Heart left ventricle (tissue), 16 donors: ENCODE results near the gene NSUN2. TPM values are rescaled to one million over a fixed set of nuclear protein-coding genes. Genes with fewer than 3 reads are reported as not detected.
"Not testable (repeated sequence)": the region's sequence is repeated elsewhere in the genome, so short reads cannot be mapped to it uniquely, and the experiment has no call there.

ENCODE experiments used
- ATAC-seq, 4 donors: fragments of 200-7000 bp; cut with Tn5 transposase; one replicate each; pipeline ENCODE4 v1.9.1; 2020 to 2022; ENCODE audit warnings: moderate library complexity in 4 of 4, mild to moderate bottlenecking in 3 of 4, moderate number of reproducible peaks in 1 of 4
- DNase-seq, 5 donors: peaks; one replicate each; pipeline ENCODE4 v3.0.0-alpha.2; 2020
- H3K27ac ChIP-seq, 12 donors: fragments of 200-600 bp; sonication (generic) in 4 of 12; one replicate each; pipeline versions ENCODE4 v1.5.0 to v1.8.0; 2016 to 2022; ENCODE audit warnings: mild to moderate bottlenecking in 2 of 12
- H3K27me3 ChIP-seq, 9 donors: fragments of 200-600 bp; sonication (generic) in 2 of 9; one replicate each; pipeline versions ENCODE4 v1.5.1 to v1.8.0; 2016 to 2022; ENCODE audit warnings: mild to moderate bottlenecking in 3 of 9
- H3K36me3 ChIP-seq, 9 donors: fragments of 200-600 bp; sonication (generic) in 2 of 9; one replicate each; pipeline versions ENCODE4 v1.5.0 to v1.8.0; 2018 to 2022; ENCODE audit warnings: mild to moderate bottlenecking in 2 of 9
- H3K4me1 ChIP-seq, 12 donors: fragments of 200-600 bp; sonication (generic) in 4 of 12; one replicate each; pipeline versions ENCODE4 v1.5.0 to v1.8.0; 2016 to 2022; ENCODE audit warnings: mild to moderate bottlenecking in 3 of 12
- H3K4me3 ChIP-seq, 12 donors: fragments of 200-600 bp; sonication (generic) in 4 of 12; one replicate each; pipeline versions ENCODE4 v1.5.0 to v1.8.0; 2017 to 2022; ENCODE audit warnings: mild to moderate bottlenecking in 9 of 12, moderate library complexity in 4 of 12
- H3K9me3 ChIP-seq, 12 donors: fragments of 200-600 bp; sonication (generic) in 4 of 12; one replicate each; pipeline versions ENCODE4 v1.5.0 to v1.8.0; 2016 to 2022; ENCODE audit warnings: mild to moderate bottlenecking in 1 of 12
- CTCF ChIP-seq, 12 donors: fragments of 200-600 bp; sonication (generic) in 4 of 12; IDR thresholded peaks; one replicate each; pipeline versions ENCODE4 v1.5.0 to v1.8.0; 2018 to 2022; ENCODE audit warnings: antibody characterized with exemption in 12 of 12, mild to moderate bottlenecking in 5 of 12
- POLR2A ChIP-seq, 2 donors: fragments of 450-650 bp; IDR thresholded peaks; one replicate each; pipeline ENCODE4 v1.6.1; 2017; ENCODE audit warnings: antibody characterized with exemption in 2 of 2, mild to moderate bottlenecking in 2 of 2, moderate library complexity in 2 of 2
- WGBS, 4 donors: extraction: QIAGEN DNeasy Blood & Tissue Kit in 2 of 4; methylation state at CpG; one replicate each; pipeline versions ENCODE4 v1.1.5 to v1.1.7; 2013 to 2018; 5-methylcytosine and 5-hydroxymethylcytosine counted together
- intact Hi-C, 10 donors: fragments of 100-400 bp; cut with DNase I; formaldehyde crosslinking; loops; one replicate each; pipeline versions ENCODE4 v1.11.1 to v1.14.2; 2022
- polyA plus RNA-seq, 2 donors: library from polyadenylated mRNA; stranded (reverse); fragments of 200-250 nt; gene quantifications; one replicate each; pipeline ENCODE4 v1.2.3, GENCODE V29; 2013
- total RNA-seq, 9 donors: library from RNA; depleted of rRNA in 2 of 9; stranded (reverse); fragments of >200 nt in 2 of 9; fragmentation: NEBNext Ultra II Directional in 3 of 9; extraction: Animal tissue kit (Norgen Biotek cat#: 25700) in 3 of 9; gene quantifications; one replicate each; pipeline versions ENCODE4 v1.1.0 to v1.2.4, GENCODE V29; 2016 to 2023
- donor health status: ischemic (EF 13 %, LVEDD 7.1; RV severe dilation, severe dysfunction).
- donor health status: healthy with polysubstance abuse.
- donor health status: DM: no; HTN: yes; CAD: no.
- donor health status: DM: no; HTN: no; CAD: no.
- donor health status: ischemic (EF 25% LVEDD 6.9; RV normal size, moderate dysfunction).
- donor health status: ischemic (EF 25% LVEDD 5.7; RV mildly dilated, moderate dysfunction).
- donor health status: healthy.
- donor health status: DM: yes; HTN: yes; CAD: no.
- donor health status: ischemic (EF 35%, LVEDD 5.7; RV mildly dilated, moderate dysfunction).
- donor health status: nonischemic (EF 11% LVEDD 7.7; RV severe dilation, severe dysfunction).
- donor health status: DM: yes; HTN: yes; CAD: no.
- donor health status: PGD.
- donor health status: ischemic (EF 29% LVEDD 5.4; RV normal size, mild dysfunction).
- donor health status: nonischemic (EF 23%, LVEDD 6.1; RV moderate dilation, normal function).

The NSUN2 gene
- total and polyA plus RNA-seq, 11 donors = 21.9 to 42.7 (median 34.0) TPM

DNA sequence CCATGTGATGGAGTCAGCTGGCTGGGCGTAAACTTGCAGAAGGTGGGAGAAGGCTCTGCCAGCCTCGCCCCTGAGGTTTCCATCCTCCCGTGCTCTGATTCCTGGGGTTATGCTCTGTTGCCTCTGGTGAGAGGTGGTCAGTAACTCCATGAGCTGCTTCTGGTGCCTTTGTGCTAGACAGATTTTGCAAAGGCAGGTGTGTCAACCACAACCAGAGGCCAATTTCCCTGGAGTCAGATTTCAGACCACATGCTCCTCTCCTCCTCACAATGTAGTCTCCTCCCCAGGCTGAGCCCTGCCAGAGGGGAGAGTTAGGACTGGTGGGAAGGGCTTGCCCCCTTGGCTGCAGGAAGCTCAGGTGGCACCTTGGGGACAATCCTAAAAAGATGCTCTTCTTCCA lies 41.6 kb upstream of the NSUN2 start:
- no peak for ATAC-seq
- Histone ChIP-seq H3K4me1 (no peaks in the 10 kb centered on the region), H3K9me3 (peaks cover 0 to 4% (median 0%) of the 10 kb centered on the region in 12 donors), H3K27ac (no peak overlapping the region), H3K4me3 (no peak overlapping the region), H3K36me3 (peaks cover 0 to 13% (median 0%) of the 10 kb centered on the region in 9 donors), H3K27me3 (no peaks in the 10 kb centered on the region)
- TF ChIP-seq CTCF (IDR thresholded peaks at IDR 0.05) (no peak), POLR2A (IDR thresholded peaks at IDR 0.05) (no peak)
- intact Hi-C loops = no loop called here
- no peak for DNase-seq
- WGBS, 4 donors = 95 to 97% (median 95%) methylated on average over 3 of the region's 3 CpGs

DNA sequence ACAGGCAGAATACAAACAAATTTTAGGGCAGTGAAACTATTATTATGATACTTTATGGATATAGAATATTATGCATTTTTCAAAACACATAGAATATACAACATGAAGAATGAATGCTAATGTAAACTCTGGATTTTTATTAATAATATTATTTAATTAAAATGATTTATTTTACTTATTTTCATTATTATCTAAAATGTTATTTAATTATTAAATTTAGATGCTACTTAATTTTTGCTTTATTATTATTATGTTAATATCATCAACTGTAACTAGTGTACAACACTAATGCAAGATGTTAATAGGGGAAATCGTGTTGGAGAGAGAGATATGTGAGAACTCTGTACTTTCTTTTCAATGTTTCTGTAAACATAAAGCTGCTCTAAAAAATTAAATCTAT lies 41.1 kb upstream of the NSUN2 start:
- no peaks in the 10 kb centered on the region for H3K27me3 ChIP-seq
- intact Hi-C loops = no loop called here
- H3K9me3 ChIP-seq = peaks cover 0 to 4% (median 0%) of the 10 kb centered on the region in 12 donors
- no peaks in the 10 kb centered on the region for H3K4me1 ChIP-seq
- no peak for DNase-seq
- H3K36me3 ChIP-seq = peaks cover 0 to 15% (median 0%) of the 10 kb centered on the region in 9 donors
- no peak for TF ChIP-seq CTCF (IDR thresholded peaks at IDR 0.05)
- no peak for TF ChIP-seq POLR2A (IDR thresholded peaks at IDR 0.05)
- ATAC-seq = no peak
- no peak overlapping the region for H3K4me3 ChIP-seq
- WGBS, 4 donors = 94 to 97% (median 95%) methylated on average over 1 of the region's 1 CpG
- H3K27ac ChIP-seq = no peak overlapping the region

- ATAC-seq = no peak
- Histone ChIP-seq H3K27ac (no peak overlapping the region), H3K36me3 (peaks cover 0 to 15% (median 2%) of the 10 kb centered on the region in 9 donors), H3K4me3 (no peak overlapping the region), H3K27me3 (no peaks in the 10 kb centered on the region), H3K4me1 (no peaks in the 10 kb centered on the region), H3K9me3 (peaks cover 0 to 4% (median 0%) of the 10 kb centered on the region in 12 donors)
- TF ChIP-seq POLR2A (IDR thresholded peaks at IDR 0.05) (no peak), CTCF (IDR thresholded peaks at IDR 0.05) (no peak)
- intact Hi-C loops = no loop called here
- no peak for DNase-seq
- 56 to 74% (median 66%) methylated on average over 5 of the region's 5 CpGs for WGBS, 4 donors
Measured at GRCh38 chr5:6673031-6673430, 40.2 kb upstream of the NSUN2 start.

DNA sequence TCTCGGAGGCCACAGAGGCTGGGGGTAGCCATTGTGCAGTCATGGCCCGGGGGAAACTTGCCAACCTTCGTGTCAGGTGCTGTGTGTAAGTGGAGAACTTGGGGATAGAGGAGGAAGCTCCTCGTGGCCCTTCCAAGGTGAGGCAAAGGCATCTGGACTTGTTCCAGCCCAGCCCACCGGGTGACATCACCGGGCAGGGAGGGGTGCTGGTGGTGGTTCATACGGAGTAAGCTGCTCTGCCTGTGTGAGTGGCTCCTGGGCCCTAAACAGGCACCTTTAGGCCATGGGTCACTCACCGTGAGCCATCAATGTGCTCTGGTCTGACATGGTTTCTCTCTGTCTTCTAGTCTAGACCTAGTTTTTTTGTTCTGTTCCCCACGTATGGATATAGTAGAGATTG lies 35.9 kb upstream of the NSUN2 start:
- H3K4me3 ChIP-seq, H3K4me1 ChIP-seq, DNase-seq, H3K27ac ChIP-seq, H3K27me3 ChIP-seq, ATAC-seq, intact Hi-C loops, H3K9me3 ChIP-seq: not testable (repeated sequence)
- H3K36me3 ChIP-seq = peaks cover 0 to 22% (median 3%) of the 10 kb centered on the region in 9 donors
- WGBS, 4 donors = 84 to 90% (median 85%) methylated on average over 7 to 9 of the region's 9 CpGs

GRCh38 chr5:6667648-6668047 lies 34.8 kb upstream of the NSUN2 start:
- Histone ChIP-seq H3K4me1 (no peaks in the 10 kb centered on the region), H3K4me3 (no peak overlapping the region), H3K27me3 (no peaks in the 10 kb centered on the region), H3K36me3 (peaks cover 0 to 29% (median 6%) of the 10 kb centered on the region in 9 donors), H3K27ac (no peak overlapping the region), H3K9me3 (no peaks in the 10 kb centered on the region)
- TF ChIP-seq POLR2A (IDR thresholded peaks at IDR 0.05) = no peak
- TF ChIP-seq CTCF (IDR thresholded peaks at IDR 0.05) = no peak
- 90 to 98% (median 94%) methylated on average over 5 of the region's 5 CpGs for WGBS, 4 donors
- no peak for ATAC-seq
- DNase-seq = no peak
- intact Hi-C loops = no loop called here
